NCI-H2171 treated with DMSO at 0.1 percent for 48 hours (cell line): ENCODE measurements around the gene CCDC97.

ENCODE experiments used
- DNase-seq: peaks from one replicate; lab custom pipeline; 2025; lab: John Stamatoyannopoulos, UW

Gene CCDC97

DNA sequence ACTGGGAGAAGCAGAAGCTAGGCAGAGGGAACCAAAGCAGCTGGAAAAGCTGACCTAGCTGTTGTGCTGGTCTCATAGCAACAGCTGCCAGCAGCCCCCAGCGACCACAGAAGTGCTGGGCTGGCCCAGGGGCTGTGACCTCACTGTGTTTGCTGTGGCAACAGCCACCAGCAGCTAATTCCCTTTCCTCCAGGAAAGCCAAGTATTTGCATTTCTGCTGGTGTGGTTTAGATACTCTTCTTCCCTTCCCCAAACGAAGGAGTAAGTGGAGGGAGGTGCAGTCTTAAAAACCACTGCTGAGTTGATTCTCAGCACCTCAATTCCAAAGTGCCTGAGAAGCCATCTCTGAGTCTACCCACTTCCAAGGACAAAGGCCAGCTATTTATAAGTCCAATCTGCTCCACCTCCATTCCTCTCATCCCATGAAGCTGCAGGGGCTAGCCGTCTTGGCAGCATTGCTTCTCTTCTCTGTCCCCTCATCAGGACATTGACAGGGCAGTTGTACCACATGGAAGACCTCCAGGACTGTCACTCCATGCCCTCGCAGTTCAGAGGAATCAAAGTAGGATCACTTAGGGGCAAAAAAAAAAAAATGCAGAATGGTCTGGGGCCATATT lies 11.5 kb upstream of the CCDC97 start:
- DNase-seq: no peak

DNA sequence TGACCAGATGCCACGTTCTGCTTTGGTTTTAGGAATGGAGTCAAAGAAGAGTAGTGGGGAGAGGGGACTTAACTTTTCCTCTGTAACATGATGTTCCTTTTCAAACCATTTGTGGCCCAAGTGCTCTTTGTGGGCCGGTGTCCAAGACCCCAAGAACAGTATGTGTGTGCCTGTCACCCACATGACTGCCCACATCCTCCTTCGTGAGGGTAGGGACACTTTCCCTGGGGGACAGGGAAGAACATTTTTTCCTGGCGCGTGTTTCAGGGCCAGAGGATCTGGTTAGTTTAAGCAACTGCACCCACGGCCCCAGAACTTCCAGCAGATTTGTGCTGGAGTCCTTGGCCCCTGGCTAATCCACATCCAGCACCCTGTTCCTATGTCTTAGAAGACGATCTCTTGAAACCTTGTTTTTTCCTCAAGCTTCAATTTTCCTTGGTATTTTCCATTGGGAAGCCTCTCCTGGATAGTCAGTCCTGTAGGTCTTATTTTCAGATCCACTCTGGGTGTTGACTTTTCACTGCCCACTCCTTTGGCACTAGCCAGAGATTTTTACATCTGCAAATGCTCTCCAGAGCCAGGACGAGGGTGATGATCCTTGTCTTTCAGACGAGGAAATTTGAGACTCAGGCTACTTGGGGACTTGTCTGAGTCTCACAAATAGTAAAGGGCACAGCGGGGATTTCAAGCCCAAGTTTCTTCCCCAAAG lies 10.8 kb upstream of the CCDC97 start:
- DNase-seq: no peak

DNA sequence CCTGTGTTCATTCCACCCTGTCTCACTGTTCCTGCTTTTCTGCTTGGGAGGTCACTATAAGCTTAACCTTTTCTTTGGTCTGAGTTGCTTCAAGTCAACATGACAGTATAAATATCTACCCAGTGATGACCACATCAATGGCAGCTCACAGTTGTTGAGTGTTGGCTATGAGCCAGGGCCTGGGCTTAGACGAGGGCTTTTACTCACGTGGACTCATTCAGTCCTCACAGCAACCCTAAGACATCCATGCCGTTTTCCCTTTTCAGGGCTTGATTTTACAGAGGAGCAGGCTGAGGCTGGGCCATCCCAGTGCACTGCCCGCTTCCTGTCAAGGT lies 10.2 kb upstream of the CCDC97 start:
- DNase-seq: no peak

DNA sequence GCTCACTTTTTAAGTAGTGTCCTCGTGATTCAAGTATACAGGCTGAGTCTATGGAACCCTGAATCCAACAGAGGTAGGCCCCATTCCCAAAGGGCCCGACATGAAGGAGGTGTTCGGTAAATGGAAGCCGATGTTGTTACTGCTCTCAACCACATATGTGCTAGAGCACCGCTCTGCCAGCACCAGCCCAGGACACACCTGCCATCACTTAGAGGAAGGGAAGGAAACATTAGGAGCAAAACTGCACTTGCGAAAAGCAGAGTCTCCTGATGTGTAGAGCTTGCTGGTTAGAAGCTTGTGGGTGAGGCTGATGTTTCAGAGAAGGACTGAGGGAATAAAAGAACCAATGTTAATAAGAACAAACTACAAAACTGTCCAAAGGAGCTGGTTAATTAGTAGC lies 9.4 kb upstream of the CCDC97 start:
- DNase-seq: no peak

DNA sequence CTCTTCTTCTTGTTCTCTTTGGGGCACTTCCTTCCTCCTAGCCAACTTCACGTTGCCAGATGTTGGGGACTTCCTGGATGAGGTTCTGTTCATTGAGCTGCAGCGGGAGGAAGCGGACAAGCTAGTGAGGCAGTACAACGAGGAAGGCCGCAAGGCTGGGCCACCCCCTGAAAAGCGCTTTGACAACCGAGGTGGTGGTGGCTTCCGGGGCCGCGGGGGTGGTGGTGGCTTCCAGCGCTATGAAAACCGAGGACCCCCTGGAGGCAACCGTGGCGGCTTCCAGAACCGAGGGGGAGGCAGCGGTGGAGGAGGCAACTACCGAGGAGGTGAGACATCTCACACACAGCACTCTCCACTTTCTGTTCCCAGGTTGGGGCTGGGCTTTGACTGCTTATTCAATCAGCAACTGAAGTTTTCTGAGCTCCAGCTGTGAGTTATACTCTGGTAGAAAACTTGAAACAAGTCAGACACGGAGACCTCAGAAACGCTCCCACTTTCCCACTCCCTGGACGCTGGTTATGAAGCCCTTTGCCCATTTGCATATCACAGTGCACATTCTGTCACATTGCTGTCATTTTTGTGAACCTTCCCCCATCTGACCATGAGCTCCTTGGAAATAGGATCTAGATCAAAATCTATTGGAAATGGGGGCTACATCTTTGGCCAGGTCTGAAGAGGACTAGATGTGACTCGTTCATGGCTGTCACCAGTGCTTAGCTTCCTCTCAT lies 7.2 kb upstream of the CCDC97 start:
- DNase-seq: no peak

- no peak for DNase-seq
These were observed 6.0 kb upstream of the CCDC97 start for GRCh38 chr19:41303954-41304353.

DNA sequence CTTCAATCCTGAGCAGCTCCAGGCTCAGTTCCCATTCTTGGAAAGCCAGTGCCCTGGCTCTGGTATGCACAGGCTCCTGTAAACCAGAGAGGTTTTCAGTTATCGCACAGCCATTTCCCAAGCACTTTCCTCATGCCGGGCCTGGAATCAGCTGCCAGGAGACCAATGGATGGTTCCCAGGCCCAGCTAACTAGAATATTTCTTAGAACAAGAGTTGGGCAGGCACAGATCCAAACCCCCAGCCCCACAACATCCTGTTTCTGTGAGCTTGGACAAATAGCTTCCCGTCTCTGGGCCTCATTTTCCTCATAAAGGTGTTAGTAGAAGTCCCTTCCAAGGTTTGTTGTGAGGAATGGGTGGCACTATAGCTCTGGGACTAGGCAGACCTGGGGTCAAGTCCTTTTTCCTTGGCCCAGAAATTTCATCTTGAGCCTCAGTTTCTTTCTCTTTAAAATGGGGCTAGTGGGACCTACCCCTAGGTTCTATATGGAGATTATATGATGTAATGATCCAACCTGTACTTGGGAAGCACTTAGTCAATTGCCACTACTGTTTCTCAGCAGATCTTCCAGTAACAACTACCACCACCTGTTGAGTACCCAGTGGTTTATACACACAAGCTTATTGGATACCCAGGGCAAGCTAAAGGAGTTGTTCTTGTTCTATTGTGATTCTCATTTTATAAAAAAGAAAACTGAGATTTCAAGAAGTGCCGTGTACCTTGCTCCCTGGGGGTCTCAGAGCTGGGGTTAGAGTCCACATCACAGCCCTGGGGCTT lies 5.1 kb upstream of the CCDC97 start:
- DNase-seq: no peak

- DNase-seq: no peak
These were observed 3.8 kb upstream of the CCDC97 start for GRCh38 chr19:41305927-41306793.

DNA sequence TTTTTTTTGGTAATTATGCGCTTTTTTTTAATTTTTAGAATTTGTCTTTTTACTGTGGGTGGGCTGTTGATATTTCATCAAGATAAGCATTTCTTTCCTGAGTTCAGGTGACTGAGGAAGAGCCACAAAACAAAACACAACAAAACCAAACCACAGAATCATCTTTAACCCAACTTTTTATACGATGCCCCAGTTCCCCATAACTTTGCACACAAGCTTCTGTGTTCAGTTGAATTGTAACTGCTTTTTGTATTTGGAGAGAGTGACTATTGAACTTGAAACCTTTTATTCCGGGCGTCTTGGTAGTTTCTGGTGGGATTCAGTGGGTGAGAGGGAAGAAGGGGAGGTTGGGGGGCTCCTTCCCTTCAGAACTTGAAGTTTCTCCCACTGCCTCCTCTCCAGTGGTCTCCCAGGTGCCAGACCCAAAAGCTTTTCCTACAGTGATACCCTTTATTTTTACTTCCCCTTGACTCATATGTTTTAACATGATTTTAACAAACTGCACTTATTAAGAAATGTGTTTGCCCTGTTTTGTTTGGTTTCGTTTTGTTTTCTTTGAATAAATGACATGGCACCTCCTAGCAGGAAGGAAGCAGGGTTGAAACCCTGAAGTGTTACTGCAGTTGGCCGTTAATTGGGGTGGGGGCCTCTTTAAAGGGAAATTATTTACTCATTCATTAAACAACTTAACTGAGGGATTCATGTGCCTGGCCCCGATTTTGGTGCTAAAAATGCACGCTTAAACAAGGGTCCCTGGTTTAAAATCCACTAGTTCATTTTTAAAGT lies 2.7 kb upstream of the CCDC97 start:
- DNase-seq: no peak

GRCh38 chr19:41307954-41308449 lies 2.0 kb upstream of the CCDC97 start:
- DNase-seq: no peak

DNA sequence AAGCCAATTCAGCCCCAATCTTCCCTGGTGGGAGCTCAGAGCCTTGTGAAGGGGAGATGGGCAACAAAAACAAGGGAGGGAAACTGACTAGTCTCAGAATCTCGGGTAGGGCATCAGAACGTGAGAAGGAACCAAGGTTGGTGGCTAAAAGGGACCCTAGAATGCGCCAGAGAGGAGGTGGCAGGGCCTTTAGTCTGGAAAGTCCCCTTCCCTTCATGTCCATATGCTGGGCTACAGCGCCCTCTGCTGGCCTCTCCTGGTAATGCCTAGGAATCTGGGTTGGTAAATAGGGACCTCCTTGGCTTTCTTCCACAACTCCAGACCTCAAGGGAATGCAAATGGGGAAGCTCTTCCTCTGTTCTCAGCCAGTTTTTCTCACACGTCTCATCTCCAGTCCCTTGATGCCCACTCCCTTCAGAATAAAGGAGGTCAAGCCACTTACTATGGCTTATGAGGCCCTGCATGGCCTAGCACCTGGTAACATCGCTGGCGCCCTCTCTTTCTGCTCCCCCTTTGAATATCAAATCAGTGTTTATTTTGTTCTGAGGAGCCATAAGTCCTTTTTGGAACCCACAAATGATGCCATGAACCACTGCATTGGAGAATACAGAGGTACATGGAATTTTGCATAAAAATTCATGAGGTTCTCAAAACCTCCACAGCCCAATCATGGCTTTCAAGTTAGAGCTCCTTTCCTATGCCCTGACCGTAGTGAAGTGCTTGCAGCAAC lies 1.4 kb upstream of the CCDC97 start:
- DNase-seq: peak; percentile 81

DNA sequence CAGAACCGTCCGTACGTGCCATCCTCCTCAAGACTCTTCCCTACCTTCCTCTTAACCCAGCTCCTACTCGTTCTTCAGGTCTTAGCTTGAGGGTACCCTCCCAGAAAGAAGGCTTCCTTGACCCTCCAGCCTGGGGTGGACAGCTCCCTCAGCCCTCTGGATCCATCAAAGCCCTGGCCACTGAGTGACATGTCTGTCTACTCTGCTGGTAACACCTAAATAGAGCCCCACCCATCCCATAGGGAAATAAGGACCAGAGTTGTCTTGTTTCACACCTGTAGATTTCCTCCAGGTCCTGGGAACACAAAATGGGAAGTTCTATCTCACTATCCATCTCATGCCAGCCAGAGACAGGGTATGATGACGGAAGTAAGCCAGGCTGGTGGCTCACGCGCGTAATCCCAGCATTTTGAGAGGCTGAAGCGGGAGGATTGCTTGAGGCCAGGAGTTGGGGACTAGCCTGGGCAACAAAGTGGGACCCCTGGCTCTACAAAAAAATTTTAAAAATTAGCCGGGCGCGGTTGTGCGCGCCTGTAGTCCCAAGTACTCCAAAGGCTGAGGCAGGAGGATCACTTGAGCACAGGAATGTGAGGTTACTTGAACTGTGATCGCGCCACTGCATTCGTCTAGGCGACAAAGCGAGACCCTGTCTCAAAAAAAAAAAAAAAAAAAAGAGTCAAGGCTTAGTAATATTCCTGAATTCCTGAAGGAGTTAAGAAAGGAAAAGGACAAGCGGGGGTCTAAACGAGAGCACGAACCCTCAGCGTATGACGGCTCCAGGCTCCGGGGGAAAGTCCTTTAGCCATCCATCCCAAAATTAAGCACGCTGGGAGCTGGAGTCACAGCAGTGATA lies 566 bp upstream of the CCDC97 start:
- DNase-seq: no peak

- no peak for DNase-seq
These were observed 1.1 kb downstream of the CCDC97 start for GRCh38 chr19:41311072-41311471.

DNA sequence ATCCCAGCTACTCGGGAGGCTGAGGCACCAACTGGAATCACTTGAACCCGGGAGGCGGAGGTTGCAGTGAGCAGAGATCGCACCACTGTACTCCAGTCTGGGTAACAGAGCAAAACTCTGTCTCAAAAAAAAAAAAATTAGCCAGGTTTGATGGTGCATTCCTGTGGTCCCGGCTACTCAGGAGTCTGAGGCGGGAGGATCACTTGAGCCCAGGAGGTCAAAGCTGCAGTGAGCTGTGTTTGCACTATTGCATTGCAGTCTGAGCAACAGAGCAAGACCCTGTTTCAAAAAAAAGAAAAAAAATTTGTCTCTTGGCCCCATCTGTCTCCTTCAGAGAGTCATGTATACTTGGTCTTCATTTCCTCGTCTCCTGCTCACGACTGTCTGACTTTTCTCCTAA lies 1.6 kb downstream of the CCDC97 start:
- DNase-seq: no peak

DNA sequence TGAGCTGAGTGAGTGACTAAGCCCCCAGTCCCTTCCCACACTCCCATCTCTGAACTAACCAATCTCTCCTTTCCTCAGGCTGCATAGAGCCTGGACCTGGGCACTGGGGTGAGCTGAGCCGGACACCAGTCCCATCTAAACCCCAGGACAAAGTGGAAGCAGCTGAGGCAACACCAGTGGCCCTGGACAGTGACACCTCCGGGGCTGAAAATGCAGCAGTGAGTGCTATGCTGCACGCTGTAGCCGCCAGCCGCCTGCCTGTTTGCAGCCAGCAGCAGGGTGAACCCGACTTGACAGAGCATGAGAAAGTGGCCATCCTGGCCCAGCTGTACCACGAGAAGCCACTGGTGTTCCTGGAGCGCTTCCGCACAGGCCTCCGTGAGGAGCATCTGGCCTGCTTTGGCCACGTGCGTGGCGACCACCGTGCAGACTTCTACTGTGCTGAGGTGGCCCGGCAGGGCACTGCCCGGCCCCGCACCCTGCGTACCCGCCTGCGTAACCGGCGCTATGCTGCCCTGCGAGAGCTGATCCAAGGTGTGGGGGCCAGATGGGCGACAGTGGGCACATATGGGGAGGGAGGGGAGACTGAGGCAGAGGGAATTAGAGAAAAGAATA lies 6.4 kb downstream of the CCDC97 start:
- DNase-seq: no peak

GRCh38 chr19:41318696-41319499 lies 8.9 kb downstream of the CCDC97 start:
- DNase-seq: no peak

DNA sequence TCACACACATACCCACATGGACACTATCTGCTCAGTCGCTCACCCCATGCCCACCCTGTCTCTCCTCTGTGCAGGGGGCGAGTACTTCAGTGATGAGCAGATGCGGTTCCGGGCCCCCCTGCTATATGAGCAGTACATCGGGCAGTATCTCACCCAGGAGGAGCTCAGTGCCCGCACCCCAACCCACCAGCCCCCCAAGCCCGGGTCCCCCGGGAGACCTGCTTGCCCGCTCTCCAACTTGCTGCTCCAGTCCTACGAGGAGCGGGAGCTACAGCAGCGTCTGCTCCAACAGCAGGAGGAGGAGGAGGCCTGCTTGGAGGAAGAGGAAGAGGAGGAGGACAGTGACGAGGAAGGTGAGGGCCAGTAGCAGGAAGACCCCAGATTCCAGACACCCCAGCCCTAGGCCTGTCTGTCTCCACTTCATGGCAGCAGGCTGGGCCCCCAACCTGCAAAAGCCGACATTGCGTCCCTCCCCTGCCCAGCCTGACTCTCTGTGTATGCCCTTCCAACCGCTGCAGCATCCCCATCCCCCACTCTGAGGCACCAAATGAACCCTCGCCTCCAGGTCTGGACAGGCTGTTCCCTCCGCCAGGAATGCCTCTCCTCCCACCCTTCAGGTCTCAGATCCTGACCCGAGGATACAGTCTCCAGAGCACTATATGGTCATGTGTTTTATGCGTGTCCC lies 9.7 kb downstream of the CCDC97 start:
- no peak for DNase-seq
